Fibroblast of lung (primary cell): ENCODE data around the gene COX6B1. TPM values are rescaled to one million over a fixed set of nuclear protein-coding genes. Genes with fewer than 3 reads are reported as not detected.

ENCODE experiments used
- DNase-seq, 2 donors: peaks; one replicate each; pipeline versions ENCODE4 v3.0.0 to v3.0.0-alpha.2; 2010; ENCODE audit warnings: low read depth in 2 of 2
- H2AFZ ChIP-seq: 2 replicates; pipeline ENCODE4 v1.5.1; 2012; ENCODE audit warnings: low read length, control low read depth, inconsistent platforms
- H3K27ac ChIP-seq: 2 replicates; pipeline ENCODE4 v1.5.1; 2011; ENCODE audit warnings: low read length, control low read depth; ENCODE audit not compliant: insufficient read depth
- H3K27me3 ChIP-seq: 2 replicates; pipeline ENCODE4 v1.5.1; 2011; ENCODE audit warnings: mild to moderate bottlenecking, low read length; ENCODE audit not compliant: control insufficient read depth, insufficient read depth
- H3K36me3 ChIP-seq: 2 replicates; pipeline ENCODE4 v1.5.1; 2011; ENCODE audit warnings: low read length; ENCODE audit not compliant: control insufficient read depth, insufficient read depth
- H3K4me1 ChIP-seq: 2 replicates; pipeline ENCODE4 v1.5.1; 2011; ENCODE audit warnings: low read length; ENCODE audit not compliant: control insufficient read depth, insufficient read depth; ENCODE audit errors: extremely low read depth
- H3K4me2 ChIP-seq: 2 replicates; pipeline ENCODE4 v1.5.1; 2011; ENCODE audit warnings: low read length, control low read depth; ENCODE audit not compliant: insufficient read depth; ENCODE audit errors: extremely low read depth
- H3K4me3 ChIP-seq, 4 experiments: fragments of 200-600 bp in 1 of 4; sonication (generic) in 1 of 4; replicated peaks in 1 of 4; 2 replicates each; pipeline ENCODE4 v1.5.1; 2011 to 2016; ENCODE audit warnings: low read length in 4 of 4, low read depth in 3 of 4, mild to moderate bottlenecking in 3 of 4, control low read depth in 2 of 4, inconsistent platforms in 1 of 4, mixed read lengths in 1 of 4; ENCODE audit not compliant: insufficient read depth in 1 of 4; ENCODE audit errors: control extremely low read depth in 1 of 4
- H3K79me2 ChIP-seq: 2 replicates; pipeline ENCODE4 v1.5.1; 2012; ENCODE audit warnings: mild to moderate bottlenecking, low read length, inconsistent platforms; ENCODE audit not compliant: control insufficient read depth, insufficient read depth
- H3K9ac ChIP-seq: 2 replicates; pipeline ENCODE4 v1.5.1; 2011; ENCODE audit warnings: mild to moderate bottlenecking, low read length, control low read depth; ENCODE audit not compliant: insufficient read depth
- H3K9me3 ChIP-seq: 2 replicates; pipeline ENCODE4 v1.5.1; 2012; ENCODE audit warnings: low read depth, low read length; ENCODE audit not compliant: control insufficient read depth, insufficient read depth
- H4K20me1 ChIP-seq: 2 replicates; pipeline ENCODE4 v1.5.1; 2011; ENCODE audit warnings: low read length; ENCODE audit not compliant: control insufficient read depth, insufficient read depth; ENCODE audit errors: extremely low read depth
- CTCF ChIP-seq, 2 donors: IDR thresholded peaks in 1 of 2; conservative IDR thresholded peaks in 1 of 2; 1 replicate in 1 of 2; 2 replicates in 1 of 2; pipeline ENCODE4 v1.5.1; 2011 to 2012; ENCODE audit warnings: low read length in 2 of 2, control low read depth in 1 of 2, inconsistent platforms in 1 of 2, low read depth in 1 of 2, mild to moderate bottlenecking in 1 of 2
- EZH2 ChIP-seq: IDR thresholded peaks from 2 replicates; pipeline ENCODE4 v1.5.1; 2012; ENCODE audit warnings: low read length, control low read depth, mild to moderate bottlenecking; ENCODE audit errors: missing control alignments
- polyA plus RNA-seq, 2 donors: library from polyadenylated mRNA; depleted of rRNA in 1 of 2; stranded (reverse) in 1 of 2; unstranded in 1 of 2; fragments of >200 nt; gene quantifications; 2 replicates each; pipeline ENCODE4 v1.2.1, GENCODE V29; 2011 to 2012; ENCODE audit warnings: missing spikeins in 1 of 2
- total RNA-seq: library from RNA; depleted of rRNA; stranded (reverse); fragments of >200 nt; gene quantifications from 2 replicates; pipeline ENCODE4 v1.2.1, GENCODE V29; 2014

The COX6B1 gene
- total and polyA plus RNA-seq, 2 donors (not counting 1 experiment from before 2014, with no cell fraction given), result 279 to 382 TPM

- no peak for DNase-seq
- Histone ChIP-seq H3K9ac (no peak overlapping the region), H3K4me3 (no peak overlapping the region), H4K20me1 (no peaks in the 10 kb centered on the region), H3K4me2 (no peak overlapping the region), H3K9me3 (no peaks in the 10 kb centered on the region), H3K79me2 (no peaks in the 10 kb centered on the region), H2AFZ (no peak overlapping the region), H3K27me3 (no peaks in the 10 kb centered on the region), H3K4me1 (no peaks in the 10 kb centered on the region), H3K36me3 (no peaks in the 10 kb centered on the region), H3K27ac (no peak overlapping the region)
- TF ChIP-seq CTCF (conservative IDR thresholded peaks at IDR 0.05 in 1 of 2, IDR thresholded peaks at IDR 0.05 in 1 of 2; ENCODE audit: low read depth in 1 of 2, low read length in 2 of 2) (no peak), EZH2 (no peak)
Observed at GRCh38 chr19:35665604-35666003, 17.5 kb downstream of the COX6B1 start.

- Histone ChIP-seq H2AFZ (no peak within 1 kb of the TSS), H3K4me2 (no peak within 1 kb of the TSS), H3K27me3 (no peaks in the 10 kb centered on the region), H4K20me1 (no peaks in the 10 kb centered on the region), H3K9ac (no peak within 1 kb of the TSS), H3K79me2 (no peaks in the 10 kb centered on the region), H3K36me3 (no peaks in the 10 kb centered on the region), H3K9me3 (no peaks in the 10 kb centered on the region), H3K27ac (no peak within 1 kb of the TSS), H3K4me1 (no peaks in the 10 kb centered on the region), H3K4me3 (no peak within 1 kb of the TSS)
- TF ChIP-seq CTCF (conservative IDR thresholded peaks at IDR 0.05 in 1 of 2, IDR thresholded peaks at IDR 0.05 in 1 of 2; ENCODE audit: low read depth in 1 of 2, low read length in 2 of 2) (no peak), EZH2 (no peak)
- no peak for DNase-seq
Observed at GRCh38 chr19:35666251-35666913, 18.3 kb downstream of the COX6B1 start, which contains the start of gene UPK1A. UPK1A (plus strand) TSS chr19:35666517; CDS start chr19:35666813, 296 bp downstream.

DNA sequence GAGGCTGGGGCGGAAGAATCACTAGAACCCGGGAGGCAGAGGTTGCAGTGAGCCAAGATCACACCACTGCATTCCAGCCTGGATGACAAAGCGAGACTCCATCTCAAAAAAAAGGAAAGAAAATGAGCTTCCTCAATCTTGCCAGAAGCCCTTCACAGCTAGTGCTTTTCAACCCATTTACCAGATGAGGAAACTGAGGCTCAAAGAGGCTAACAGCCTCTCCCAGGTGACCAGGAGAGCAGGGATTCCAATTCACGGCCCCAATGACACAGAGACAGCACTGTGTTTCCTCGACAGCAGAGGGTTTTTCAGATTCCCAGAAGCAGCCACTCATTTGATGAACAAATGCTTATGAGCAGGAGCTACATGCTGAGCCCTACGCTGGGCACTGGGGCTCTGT, 21.4 kb downstream of the COX6B1 start:
- Histone ChIP-seq H3K4me2 (no peak overlapping the region), H3K4me3 (no peak overlapping the region), H3K36me3 (no peaks in the 10 kb centered on the region), H3K4me1 (no peaks in the 10 kb centered on the region), H3K27ac (no peak overlapping the region), H3K9me3 (no peaks in the 10 kb centered on the region), H3K9ac (no peak overlapping the region), H2AFZ (no peak overlapping the region), H3K79me2 (no peaks in the 10 kb centered on the region), H4K20me1 (no peaks in the 10 kb centered on the region), H3K27me3 (no peaks in the 10 kb centered on the region)
- TF ChIP-seq EZH2 (no peak), CTCF (conservative IDR thresholded peaks at IDR 0.05 in 1 of 2, IDR thresholded peaks at IDR 0.05 in 1 of 2; ENCODE audit: low read depth in 1 of 2, low read length in 2 of 2) (no peak)
- DNase-seq, result no peak
